Neural cell (in vitro differentiated cells): ENCODE measurements around the gene PADI4.

ENCODE experiments used
- CTCF ChIP-seq: fragments of 450-650 bp; IDR thresholded peaks from 2 replicates; pipeline ENCODE4 v1.5.1; 2014; ENCODE audit warnings: antibody characterized with exemption, mild to moderate bottlenecking, moderate library complexity; ENCODE audit not compliant: poor library complexity, severe bottlenecking
- MXI1 ChIP-seq: fragments of 450-650 bp; conservative IDR thresholded peaks from 2 replicates; pipeline ENCODE4 v1.6.1; 2014; ENCODE audit warnings: antibody characterized with exemption, mild to moderate bottlenecking; ENCODE audit not compliant: poor library complexity, severe bottlenecking
- TAF1 ChIP-seq: IDR thresholded peaks from 2 replicates; pipeline ENCODE4 v1.6.1; 2012; ENCODE audit warnings: low read depth

GRCh38 chr1:17348593-17349234, 40.7 kb downstream of the PADI4 start:
- TF ChIP-seq CTCF (no peak), TAF1 (no peak), MXI1 (no peak)
